Measurements from ENCODE around the gene TRDN. TPM values are rescaled to one million over a fixed set of nuclear protein-coding genes. Genes with fewer than 3 reads are reported as not detected.

Gene TRDN
- total and polyA plus RNA-seq, 4 donors = 0.04 to 0.11 (median 0.05) TPM; not detected in 1

DNA sequence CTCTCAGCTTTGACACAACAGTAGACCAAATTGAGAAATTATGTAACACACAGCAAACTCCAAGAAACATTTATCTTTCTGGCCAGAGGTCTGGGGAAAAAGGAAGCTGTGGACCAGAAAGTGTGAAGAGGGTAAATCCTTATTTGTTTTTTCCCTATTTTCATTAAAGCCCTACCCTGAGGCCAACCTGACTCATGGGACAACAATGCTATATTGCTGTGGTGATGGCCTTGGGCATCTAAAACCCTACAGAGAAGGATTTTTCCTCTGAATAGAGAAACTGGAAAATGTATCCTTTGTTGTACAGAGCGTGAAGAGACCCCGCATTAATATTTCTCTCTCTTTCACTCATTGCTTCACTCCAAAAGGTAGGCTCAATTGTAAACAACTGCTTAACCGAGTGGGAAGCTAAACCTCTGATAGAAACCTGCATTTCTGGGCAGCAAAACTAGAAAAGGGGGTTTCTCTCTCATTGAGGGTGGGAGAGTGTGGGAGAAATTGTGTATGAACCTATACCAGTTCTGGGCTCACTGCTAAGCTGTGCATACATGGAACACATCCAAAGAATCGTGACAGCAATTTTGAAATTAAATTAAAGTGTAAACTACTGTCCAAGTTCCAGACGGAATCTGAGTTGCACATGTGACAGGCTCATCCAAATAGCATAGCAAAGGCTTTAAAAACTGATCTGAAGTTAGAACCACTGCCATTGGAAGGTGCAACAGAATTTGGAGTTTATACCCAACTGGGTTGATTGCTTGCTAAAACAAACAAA lies 465.2 kb downstream of the TRDN start:
- Histone ChIP-seq H3K4me1 (ENCODE audit: control insufficient read depth in 5 of 5, insufficient read depth in 5 of 5, low read length in 5 of 5) (no peaks in the 10 kb centered on the region), H3K9ac (ENCODE audit: insufficient read depth in 1 of 2, low read length in 2 of 2) (no peak overlapping the region), H3K27me3 (ENCODE audit: control insufficient read depth in 3 of 3, insufficient read depth in 3 of 3, low read length in 2 of 3) (no peaks in the 10 kb centered on the region), H3K9me3 (ENCODE audit: control insufficient read depth in 4 of 4, insufficient read depth in 3 of 4, low read length in 3 of 4) (no peaks in the 10 kb centered on the region), H3K36me3 (ENCODE audit: control insufficient read depth in 4 of 4, insufficient read depth in 4 of 4, low read length in 4 of 4) (no peaks in the 10 kb centered on the region), H3K27ac (ENCODE audit: low read depth in 1 of 2, low read length in 1 of 2) (no peak overlapping the region), H3K4me3 (no peak overlapping the region)
- ATAC-seq (ENCODE audit: insufficient read depth, low FRiP score) (no peak), DNase-seq (no peak)
- no peak for TF ChIP-seq CTCF (IDR thresholded peaks at IDR 0.05; ENCODE audit: control extremely low read depth, extremely low read depth)
- 71 to 79% methylated on average over 5 of the region's 5 CpGs for WGBS, 2 donors

GRCh38 chr6:123169774-123170095 lies 467.0 kb downstream of the TRDN start:
- no peak for ATAC-seq (ENCODE audit: insufficient read depth, low FRiP score)
- TF ChIP-seq CTCF (IDR thresholded peaks at IDR 0.05; ENCODE audit: control extremely low read depth, extremely low read depth) = no peak
- Histone ChIP-seq H3K4me1 (ENCODE audit: control insufficient read depth in 5 of 5, insufficient read depth in 5 of 5, low read length in 5 of 5) (no peaks in the 10 kb centered on the region), H3K9me3 (ENCODE audit: control insufficient read depth in 4 of 4, insufficient read depth in 3 of 4, low read length in 3 of 4) (no peaks in the 10 kb centered on the region), H3K27me3 (ENCODE audit: control insufficient read depth in 3 of 3, insufficient read depth in 3 of 3, low read length in 2 of 3) (no peaks in the 10 kb centered on the region), H3K36me3 (ENCODE audit: control insufficient read depth in 4 of 4, insufficient read depth in 4 of 4, low read length in 4 of 4) (no peaks in the 10 kb centered on the region), H3K4me3 (no peak overlapping the region), H3K9ac (ENCODE audit: insufficient read depth in 1 of 2, low read length in 2 of 2) (no peak overlapping the region), H3K27ac (ENCODE audit: low read depth in 1 of 2, low read length in 1 of 2) (no peak overlapping the region)
- no peak for DNase-seq
- 71 to 85% methylated on average over 2 of the region's 2 CpGs for WGBS, 2 donors

DNA sequence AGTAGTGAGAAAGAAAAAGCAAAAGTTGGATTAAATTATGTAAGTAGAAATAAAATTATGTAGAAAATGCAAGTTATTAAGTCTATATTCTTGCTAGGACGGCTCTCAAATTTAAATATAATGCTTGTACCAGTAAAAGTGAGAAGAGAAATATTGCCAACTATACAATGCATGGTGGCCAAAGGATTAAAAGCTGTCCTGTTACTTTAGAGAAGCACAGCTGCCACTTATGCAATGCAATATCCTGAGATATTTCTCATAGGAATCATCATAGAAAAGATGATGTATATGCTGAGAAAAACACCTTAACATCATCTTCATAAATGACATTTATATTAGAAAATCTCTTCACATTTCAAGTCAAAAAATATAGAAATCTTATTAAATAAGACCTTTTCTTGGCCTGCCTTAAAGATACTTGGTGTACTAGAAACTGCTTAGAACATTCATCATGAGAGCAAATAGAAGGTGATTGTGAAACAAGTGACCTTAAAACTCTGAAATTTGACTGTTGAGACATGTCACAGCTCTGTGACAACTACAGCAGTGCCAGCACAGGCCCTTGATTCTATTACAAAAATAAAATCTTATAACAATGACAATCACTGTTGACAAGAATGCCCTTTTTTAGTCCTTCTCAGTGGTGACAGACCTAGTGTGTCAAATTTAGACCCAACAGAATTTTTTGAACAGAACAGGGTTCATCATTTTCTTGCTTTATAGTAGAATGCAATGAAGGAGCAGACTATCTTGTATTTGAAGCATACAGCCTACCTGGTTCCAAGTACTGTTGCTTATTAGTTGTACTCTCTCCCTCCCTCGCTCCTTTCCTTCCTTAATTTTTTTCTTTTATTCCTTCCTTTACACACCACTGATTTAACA lies 467.6 kb downstream of the TRDN start:
- TF ChIP-seq CTCF (IDR thresholded peaks at IDR 0.05; ENCODE audit: control extremely low read depth, extremely low read depth) = no peak
- Histone ChIP-seq H3K27ac (ENCODE audit: low read depth in 1 of 2, low read length in 1 of 2) (no peak overlapping the region), H3K9ac (ENCODE audit: insufficient read depth in 1 of 2, low read length in 2 of 2) (no peak overlapping the region), H3K9me3 (ENCODE audit: control insufficient read depth in 4 of 4, insufficient read depth in 3 of 4, low read length in 3 of 4) (no peaks in the 10 kb centered on the region), H3K27me3 (ENCODE audit: control insufficient read depth in 3 of 3, insufficient read depth in 3 of 3, low read length in 2 of 3) (no peaks in the 10 kb centered on the region), H3K4me1 (ENCODE audit: control insufficient read depth in 5 of 5, insufficient read depth in 5 of 5, low read length in 5 of 5) (no peaks in the 10 kb centered on the region), H3K4me3 (no peak overlapping the region), H3K36me3 (ENCODE audit: control insufficient read depth in 4 of 4, insufficient read depth in 4 of 4, low read length in 4 of 4) (no peaks in the 10 kb centered on the region)
- no peak for ATAC-seq (ENCODE audit: insufficient read depth, low FRiP score)
- no peak for DNase-seq
- WGBS, 2 donors = 69 to 79% methylated on average over 2 of the region's 2 CpGs

All from lung (tissue), 12 donors.